Measurements from ENCODE around the gene PHF2. TPM values are rescaled to one million over a fixed set of nuclear protein-coding genes. Genes with fewer than 3 reads are reported as not detected.
A peak's percentile ranks its signal among the peaks of the same experiment; 100 is the strongest.

PHF2 gene
- total RNA-seq, 2 donors from 2014 or later: 15.0 to 19.8 TPM

DNA sequence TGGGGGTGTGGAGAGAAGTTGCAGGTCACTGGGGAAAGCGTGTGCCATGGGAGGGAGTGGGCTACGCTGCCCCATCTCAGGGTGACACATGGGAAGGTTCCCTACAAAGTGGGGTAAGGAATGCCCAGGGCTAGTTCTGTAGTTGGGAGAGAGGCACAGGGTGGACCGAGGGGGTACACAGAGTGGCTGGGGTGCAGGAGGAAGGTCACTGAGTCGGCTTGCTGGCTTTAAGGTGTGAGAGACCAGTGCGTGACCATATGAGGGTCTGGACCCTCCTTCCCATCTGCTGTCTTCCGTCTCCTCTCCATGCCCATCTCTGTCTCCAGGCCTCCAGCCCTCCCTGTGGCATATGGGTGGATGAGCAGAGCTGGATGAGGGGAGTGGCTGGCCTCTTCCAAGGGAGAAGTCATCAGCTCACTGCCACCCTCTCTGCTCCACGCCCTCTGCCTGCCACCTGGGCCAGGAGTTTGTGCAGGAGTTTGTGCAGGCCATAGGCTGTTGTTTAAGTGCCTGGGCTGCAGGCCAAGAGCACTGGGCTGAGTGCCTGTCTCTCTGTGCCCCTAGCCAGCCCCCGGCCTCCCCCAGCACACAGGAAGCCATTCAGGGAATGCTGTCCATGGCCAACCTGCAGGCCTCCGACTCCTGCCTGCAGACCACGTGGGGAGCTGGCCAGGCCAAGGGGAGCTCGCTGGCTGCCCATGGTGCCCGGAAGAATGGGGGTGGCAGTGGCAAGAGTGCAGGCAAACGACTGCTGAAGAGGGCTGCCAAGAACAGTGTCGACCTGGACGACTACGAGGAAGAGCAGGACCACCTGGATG lies 96.8 kb downstream of the PHF2 start:
- intact Hi-C loops (cut with DNase I): no loop called here
- Histone ChIP-seq H3K4me1 (no peaks in the 10 kb centered on the region), H3K9me3 (no peaks in the 10 kb centered on the region), H3K27me3 (no peaks in the 10 kb centered on the region), H3K36me3 (replicated peaks in 1 of 2; ENCODE audit: insufficient read depth in 1 of 2, low read depth in 2 of 2) (peaks cover 0 to 12% of the 10 kb centered on the region in 2 donors), H3K4me3 (no peak overlapping the region), H3K27ac (no peak overlapping the region)
- 80 to 87% methylated on average over 15 to 16 of the region's 16 CpGs for WGBS, 2 donors
- ATAC-seq (no peak), DNase-seq (peak in 3 of 4 donors; percentile 1 to 8 (median 4))
- TF ChIP-seq CTCF (IDR thresholded peaks at IDR 0.05): no peak
- TF ChIP-seq POLR2A (IDR thresholded peaks at IDR 0.05): no peak

DNA sequence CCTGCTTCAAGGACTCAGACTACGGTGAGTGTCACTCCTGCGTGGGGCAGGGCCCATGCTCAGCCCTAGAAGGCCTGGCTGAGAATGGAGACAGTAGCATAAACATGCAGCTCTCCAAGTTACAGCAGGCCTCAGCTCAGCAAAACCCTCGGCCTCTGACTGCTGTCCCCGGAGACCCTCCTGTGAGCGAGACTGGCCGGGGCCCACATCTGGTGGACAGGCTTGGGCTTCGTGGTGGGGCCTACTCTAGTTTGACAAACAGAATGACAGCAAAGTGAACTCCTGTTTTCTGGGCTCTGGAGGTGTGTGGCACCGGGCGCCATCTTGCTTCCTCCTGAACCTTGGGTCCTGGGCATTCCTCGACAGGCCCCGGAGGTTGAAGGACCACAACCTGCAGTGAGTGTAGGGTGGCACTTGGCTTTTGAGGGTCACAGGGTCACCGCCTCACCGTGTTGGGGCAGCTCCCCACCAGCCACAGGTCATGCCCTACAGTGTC lies 97.5 kb downstream of the PHF2 start:
- H3K9me3 ChIP-seq: no peaks in the 10 kb centered on the region
- intact Hi-C loops (cut with DNase I): no loop called here
- H3K4me1 ChIP-seq: no peaks in the 10 kb centered on the region
- TF ChIP-seq CTCF (IDR thresholded peaks at IDR 0.05): no peak
- TF ChIP-seq POLR2A (IDR thresholded peaks at IDR 0.05): no peak
- H3K27me3 ChIP-seq: no peaks in the 10 kb centered on the region
- H3K4me3 ChIP-seq: no peak overlapping the region
- peak in 1 of 4 donors; percentile 3 for DNase-seq
- H3K36me3 ChIP-seq (replicated peaks in 1 of 2; ENCODE audit: insufficient read depth in 1 of 2, low read depth in 2 of 2): peaks cover 0 to 12% of the 10 kb centered on the region in 2 donors
- H3K27ac ChIP-seq: no peak overlapping the region
- 92% methylated on average over 12 of the region's 13 CpGs; no CpG with 5 or more reads in 1 of the 2 donors for WGBS, 2 donors
- no peak for ATAC-seq

GRCh38 chr9:93674580-93675335 lies 98.4 kb downstream of the PHF2 start:
- Histone ChIP-seq H3K4me1 (no peaks in the 10 kb centered on the region), H3K27ac (no peak overlapping the region), H3K27me3 (no peaks in the 10 kb centered on the region), H3K36me3 (replicated peaks in 1 of 2; ENCODE audit: insufficient read depth in 1 of 2, low read depth in 2 of 2) (peaks cover 0 to 12% of the 10 kb centered on the region in 2 donors), H3K4me3 (no peak overlapping the region), H3K9me3 (no peaks in the 10 kb centered on the region)
- intact Hi-C loops (cut with DNase I): no loop called here
- WGBS, 2 donors: 93 to 98% methylated on average over 13 to 14 of the region's 14 CpGs
- DNase-seq: peak; percentile 0 to 8 (median 4)
- TF ChIP-seq CTCF (IDR thresholded peaks at IDR 0.05): no peak
- TF ChIP-seq POLR2A (IDR thresholded peaks at IDR 0.05): no peak
- peak; percentile 30 for ATAC-seq

DNA sequence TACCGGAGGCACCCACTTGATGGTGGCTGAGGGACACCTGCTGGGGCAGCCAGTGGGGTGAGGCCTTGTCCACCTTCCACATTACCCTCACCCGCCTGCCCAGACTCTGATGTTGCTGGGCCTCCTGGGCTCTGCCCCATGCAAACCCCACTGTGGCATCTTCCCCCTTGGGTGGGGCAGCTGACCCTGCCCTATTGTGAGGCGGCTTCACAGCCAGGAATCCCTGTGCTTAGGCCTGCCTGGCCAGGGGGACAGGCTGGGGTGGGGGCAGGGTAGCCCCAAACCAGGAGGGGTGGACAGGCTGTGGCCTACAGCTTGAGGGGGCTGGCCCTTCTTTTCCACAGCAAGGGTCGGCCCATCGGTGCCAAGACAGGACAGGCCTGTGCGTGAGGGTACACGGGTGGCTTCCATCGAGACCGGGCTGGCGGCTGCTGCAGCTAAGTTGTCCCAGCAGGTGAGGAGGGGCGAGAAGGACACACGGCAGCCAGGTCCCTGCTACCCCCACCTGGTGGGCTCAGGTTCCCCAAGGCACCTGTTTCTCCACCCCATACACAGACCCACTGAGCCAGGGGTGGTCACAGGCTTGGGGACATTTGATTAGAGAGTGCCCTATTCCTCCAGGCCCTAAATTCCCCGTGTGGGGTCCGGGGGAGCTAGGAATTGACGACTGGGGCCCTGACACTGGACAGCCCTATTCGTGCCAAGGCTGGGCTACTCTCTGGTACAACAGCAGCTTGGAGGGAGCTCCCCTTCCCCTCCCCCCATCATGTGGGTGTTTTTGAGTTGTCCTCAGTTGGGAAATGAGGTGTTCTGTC lies 99.2 kb downstream of the PHF2 start:
- DNase-seq: peak in 3 of 4 donors; percentile 1 to 7 (median 5)
- H3K4me3 ChIP-seq: no peak overlapping the region
- H3K27ac ChIP-seq: no peak overlapping the region
- no peaks in the 10 kb centered on the region for H3K9me3 ChIP-seq
- WGBS, 2 donors: 91 to 99% methylated on average over 8 to 15 of the region's 16 CpGs
- H3K4me1 ChIP-seq: no peaks in the 10 kb centered on the region
- peaks cover 0 to 12% of the 10 kb centered on the region in 2 donors for H3K36me3 ChIP-seq (replicated peaks in 1 of 2; ENCODE audit: insufficient read depth in 1 of 2, low read depth in 2 of 2)
- no peaks in the 10 kb centered on the region for H3K27me3 ChIP-seq
- no peak for TF ChIP-seq CTCF (IDR thresholded peaks at IDR 0.05)
- TF ChIP-seq POLR2A (IDR thresholded peaks at IDR 0.05): no peak
- intact Hi-C loops (cut with DNase I): no loop called here
- no peak for ATAC-seq

Data from body of pancreas (tissue), 4 donors.